Endodermal cell (in vitro differentiated cells): ENCODE results near the gene RNGTT. TPM values are rescaled to one million over a fixed set of nuclear protein-coding genes. Genes with fewer than 3 reads are reported as not detected.

Experiments used
- DNase-seq: peaks from one replicate; pipeline ENCODE4 v3.0.0-alpha.2; 2017
- H3K27ac ChIP-seq: 2 replicates; pipeline ENCODE4 v1.5.1; 2013; ENCODE audit warnings: mild to moderate bottlenecking, low read depth, low read length, moderate library complexity
- H3K27me3 ChIP-seq: 2 replicates; pipeline ENCODE4 v1.6.1; 2013; ENCODE audit warnings: mild to moderate bottlenecking, low read length, moderate library complexity; ENCODE audit not compliant: insufficient read depth, control insufficient read depth, poor library complexity, severe bottlenecking
- H3K36me3 ChIP-seq: 2 replicates; pipeline ENCODE4 v1.7.0; 2013; ENCODE audit warnings: mild to moderate bottlenecking, low read length, moderate library complexity; ENCODE audit not compliant: control insufficient read depth, insufficient read depth
- H3K4me1 ChIP-seq: one replicate; pipeline ENCODE4 v1.7.0; 2013; ENCODE audit warnings: low read length; ENCODE audit not compliant: control insufficient read depth, insufficient read depth
- H3K4me3 ChIP-seq: 2 replicates; pipeline ENCODE4 v1.5.1; 2013; ENCODE audit warnings: mild to moderate bottlenecking, low read length, moderate library complexity
- H3K9ac ChIP-seq: 2 replicates; pipeline ENCODE4 v1.6.1; 2013; ENCODE audit warnings: mild to moderate bottlenecking, low read length, moderate library complexity; ENCODE audit not compliant: poor library complexity, severe bottlenecking; ENCODE audit errors: extremely low read depth
- H3K9me3 ChIP-seq: 2 replicates; pipeline ENCODE4 v1.6.1; 2013; ENCODE audit warnings: mild to moderate bottlenecking, low read length, moderate library complexity; ENCODE audit not compliant: control insufficient read depth
- H3K27ac Mint-ChIP-seq: 2 replicates; pipeline ENCODE4 v1.8.0; 2020; ENCODE audit warnings: mixed read lengths
- H3K27me3 Mint-ChIP-seq: 2 replicates; pipeline ENCODE4 v1.8.0; 2021; ENCODE audit warnings: mild to moderate bottlenecking, mixed read lengths; ENCODE audit not compliant: insufficient read depth
- H3K36me3 Mint-ChIP-seq: 2 replicates; pipeline ENCODE4 v1.8.0; 2020; ENCODE audit warnings: low read depth, mixed read lengths
- H3K4me1 Mint-ChIP-seq: 2 replicates; pipeline ENCODE4 v1.8.0; 2020; ENCODE audit warnings: mixed read lengths
- H3K4me3 Mint-ChIP-seq: 2 replicates; pipeline ENCODE4 v1.8.0; 2020; ENCODE audit warnings: mild to moderate bottlenecking, moderate library complexity, mixed read lengths
- H3K9me3 Mint-ChIP-seq: 2 replicates; pipeline ENCODE4 v1.8.0; 2020; ENCODE audit warnings: mild to moderate bottlenecking, mixed read lengths
- WGBS, 2 experiments: methylation state at CpG; one replicate each; pipeline versions ENCODE4 v1.1.5 to v1.1.7; 2013; ENCODE audit warnings: missing lambda C conversion rate in 2 of 2, mixed read lengths in 1 of 2; ENCODE audit not compliant: insufficient coverage in 1 of 2, insufficient read length in 1 of 2; 5-methylcytosine and 5-hydroxymethylcytosine counted together
- total RNA-seq, 2 donors: library from RNA; stranded (reverse); fragmentation: NEBNext Ultra II Directional in 1 of 2; extraction: Animal tissue kit (Norgen Biotek cat#: 25700) in 1 of 2; gene quantifications; 2 replicates in 1 of 2; 3 replicates in 1 of 2; pipeline ENCODE4 v1.2.1, GENCODE V29; 2021
- TF ChIP-seq, protein P1 (sequence below): fragments of 200-600 bp; sonication (generic); conservative IDR thresholded peaks from 2 replicates; pipeline ENCODE4 v1.5.0; 2021; ENCODE audit warnings: antibody characterized with exemption, mild to moderate bottlenecking

Gene RNGTT
- total RNA-seq, 2 donors from 2014 or later = 21.5 to 28.7 TPM

GRCh38 chr6:88881451-88881850 is 82.0 kb downstream of the RNGTT start:
- H3K4me3 ChIP-seq = no peak overlapping the region
- peaks cover 20% of the 10 kb centered on the region for H3K9me3 Mint-ChIP-seq
- peaks cover 18% of the 10 kb centered on the region for H3K9me3 ChIP-seq
- peaks cover 14% of the 10 kb centered on the region for H3K36me3 ChIP-seq
- TF ChIP-seq, protein P1, sequence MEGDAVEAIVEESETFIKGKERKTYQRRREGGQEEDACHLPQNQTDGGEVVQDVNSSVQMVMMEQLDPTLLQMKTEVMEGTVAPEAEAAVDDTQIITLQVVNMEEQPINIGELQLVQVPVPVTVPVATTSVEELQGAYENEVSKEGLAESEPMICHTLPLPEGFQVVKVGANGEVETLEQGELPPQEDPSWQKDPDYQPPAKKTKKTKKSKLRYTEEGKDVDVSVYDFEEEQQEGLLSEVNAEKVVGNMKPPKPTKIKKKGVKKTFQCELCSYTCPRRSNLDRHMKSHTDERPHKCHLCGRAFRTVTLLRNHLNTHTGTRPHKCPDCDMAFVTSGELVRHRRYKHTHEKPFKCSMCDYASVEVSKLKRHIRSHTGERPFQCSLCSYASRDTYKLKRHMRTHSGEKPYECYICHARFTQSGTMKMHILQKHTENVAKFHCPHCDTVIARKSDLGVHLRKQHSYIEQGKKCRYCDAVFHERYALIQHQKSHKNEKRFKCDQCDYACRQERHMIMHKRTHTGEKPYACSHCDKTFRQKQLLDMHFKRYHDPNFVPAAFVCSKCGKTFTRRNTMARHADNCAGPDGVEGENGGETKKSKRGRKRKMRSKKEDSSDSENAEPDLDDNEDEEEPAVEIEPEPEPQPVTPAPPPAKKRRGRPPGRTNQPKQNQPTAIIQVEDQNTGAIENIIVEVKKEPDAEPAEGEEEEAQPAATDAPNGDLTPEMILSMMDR = no peak
- no peak overlapping the region for H3K4me3 Mint-ChIP-seq
- H3K4me1 ChIP-seq = no peaks in the 10 kb centered on the region
- no peaks in the 10 kb centered on the region for H3K27me3 ChIP-seq
- H3K27ac Mint-ChIP-seq = no peak overlapping the region
- WGBS, 2 experiments = 87 to 88% methylated on average over 1 of the region's 1 CpG
- H3K9ac ChIP-seq = no peak overlapping the region
- no peak for DNase-seq
- H3K27me3 Mint-ChIP-seq = no peaks in the 10 kb centered on the region
- peaks cover 5% of the 10 kb centered on the region for H3K4me1 Mint-ChIP-seq
- no peak overlapping the region for H3K27ac ChIP-seq
- H3K36me3 Mint-ChIP-seq = peaks cover 30% of the 10 kb centered on the region

- Histone ChIP-seq H3K27me3 (no peaks in the 10 kb centered on the region), H3K4me3 (no peak overlapping the region), H3K9me3 (peaks cover 5% of the 10 kb centered on the region), H3K4me1 (no peaks in the 10 kb centered on the region), H3K9ac (no peak overlapping the region), H3K27ac (no peak overlapping the region), H3K36me3 (peaks cover 10% of the 10 kb centered on the region)
- Mint-ChIP-seq H3K27ac (no peak overlapping the region), H3K9me3 (peaks cover 7% of the 10 kb centered on the region), H3K4me3 (no peak overlapping the region), H3K27me3 (no peaks in the 10 kb centered on the region), H3K4me1 (peaks cover 6% of the 10 kb centered on the region), H3K36me3 (peaks cover 15% of the 10 kb centered on the region)
- TF ChIP-seq, protein P1 = no peak
- 97 to 100% methylated on average over 1 to 2 of the region's 2 CpGs for WGBS, 2 experiments
- DNase-seq = no peak
Observed at GRCh38 chr6:88880021-88880420, 83.4 kb downstream of the RNGTT start.

GRCh38 chr6:88877893-88878292 is 85.5 kb downstream of the RNGTT start:
- Mint-ChIP-seq H3K4me3 (no peak overlapping the region), H3K27me3 (no peaks in the 10 kb centered on the region), H3K27ac (no peak overlapping the region), H3K9me3 (no peaks in the 10 kb centered on the region), H3K4me1 (peaks cover 9% of the 10 kb centered on the region), H3K36me3 (no peaks in the 10 kb centered on the region)
- Histone ChIP-seq H3K4me3 (no peak overlapping the region), H3K27me3 (no peaks in the 10 kb centered on the region), H3K27ac (no peak overlapping the region), H3K36me3 (no peaks in the 10 kb centered on the region), H3K4me1 (no peaks in the 10 kb centered on the region), H3K9ac (no peak overlapping the region), H3K9me3 (no peaks in the 10 kb centered on the region)
- TF ChIP-seq, protein P1 = no peak
- DNase-seq = no peak
- WGBS, 2 experiments = 92 to 96% methylated on average over 6 to 7 of the region's 7 CpGs
